CD4-positive, alpha-beta T cell treated with Interleukin-15 for 1 hour (primary cell): ENCODE measurements around the gene SCN5A.

ENCODE experiments used
- DNase-seq: peaks from one replicate; pipeline ENCODE4 v3.0.0-alpha.2; 2020

Gene SCN5A

DNA sequence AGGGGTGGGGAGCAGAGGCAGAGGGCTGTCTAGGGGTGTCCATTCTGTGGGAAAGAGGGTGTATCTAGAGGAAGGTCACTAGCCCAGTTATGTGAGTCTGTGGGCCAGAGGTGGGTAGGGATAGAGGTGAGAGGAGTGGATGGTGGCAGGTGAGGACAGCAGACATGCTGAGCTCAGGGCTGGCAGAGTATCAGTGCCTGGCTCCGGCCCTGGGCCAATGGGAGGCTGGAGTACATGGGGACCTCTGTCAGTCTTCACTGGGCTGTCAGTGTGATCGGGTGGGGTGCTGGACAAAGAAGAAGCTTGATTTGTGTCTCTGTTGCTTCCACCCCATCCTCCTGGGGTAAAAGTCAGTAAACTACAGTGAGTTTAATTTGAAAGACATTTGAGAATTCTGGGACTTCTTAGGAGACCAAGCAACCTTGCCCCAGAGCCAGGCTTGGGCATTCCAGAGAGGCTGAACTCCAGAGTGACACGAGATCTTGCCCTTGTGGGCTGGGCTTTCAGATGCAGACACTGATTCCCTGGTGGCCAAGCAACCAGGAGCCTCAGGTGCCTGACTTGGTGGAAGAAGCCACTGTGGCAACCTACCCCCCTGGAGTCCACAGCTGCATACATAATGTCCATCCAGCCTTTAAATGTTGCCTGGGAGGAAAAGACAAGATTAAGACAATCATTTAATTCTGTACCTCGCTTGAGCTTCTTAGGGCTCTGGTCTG, 92.7 kb downstream of the SCN5A start:
- no peak for DNase-seq

DNA sequence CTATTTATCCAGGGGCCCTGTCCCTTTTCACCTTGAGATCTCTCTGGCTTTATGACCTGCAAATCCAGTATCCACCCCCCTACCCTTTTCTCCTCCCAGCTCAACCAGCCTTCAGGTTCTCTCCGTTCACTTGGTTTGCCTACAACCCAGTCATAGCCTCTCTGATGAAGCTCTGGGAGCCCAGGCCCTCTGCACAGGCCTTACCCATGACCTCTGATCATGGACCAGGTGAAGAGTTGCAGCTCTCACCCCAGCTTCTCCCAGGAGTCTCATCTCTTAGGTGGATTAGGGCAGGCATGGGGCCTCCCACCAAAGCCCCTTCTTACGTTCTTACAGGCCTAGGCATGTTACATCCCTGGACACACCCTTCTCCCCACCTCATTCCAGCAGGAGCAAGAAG, 93.6 kb downstream of the SCN5A start:
- no peak for DNase-seq

GRCh38 chr3:38555149-38555840, 94.2 kb downstream of the SCN5A start:
- no peak for DNase-seq

DNA sequence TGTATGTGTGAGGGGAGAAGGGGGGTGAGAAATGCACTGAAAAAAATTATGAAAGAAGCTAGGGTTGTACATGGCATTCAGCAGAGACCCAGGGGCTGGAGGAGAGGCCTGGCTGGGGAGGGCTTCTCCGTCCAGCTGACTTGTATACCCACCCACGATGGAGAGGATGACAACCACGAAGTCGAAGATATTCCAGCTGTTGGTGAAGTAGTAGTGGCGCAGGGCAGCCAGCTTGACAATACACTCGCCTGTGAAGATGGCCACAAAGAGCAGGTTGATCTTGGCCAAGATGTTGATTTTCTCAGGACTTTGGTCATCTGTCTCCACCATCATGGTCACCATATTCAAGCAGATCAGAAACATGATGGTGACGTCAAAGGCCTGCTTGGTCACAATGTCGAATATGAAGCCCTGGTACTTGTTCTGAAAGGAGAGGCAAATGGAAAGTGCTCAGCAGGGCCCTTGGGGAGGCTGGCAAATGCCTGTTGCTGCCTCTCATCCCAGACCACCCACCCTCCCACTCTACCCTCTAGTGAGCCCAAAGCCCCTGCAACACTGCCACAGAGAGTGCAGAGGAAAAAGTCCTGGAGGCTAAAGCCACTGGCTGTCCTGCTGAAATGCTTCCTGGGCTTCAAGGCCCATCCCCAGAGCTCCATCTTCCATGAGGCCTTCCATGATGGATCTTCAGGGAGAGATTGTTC, 95.2 kb downstream of the SCN5A start:
- DNase-seq: no peak

DNA sequence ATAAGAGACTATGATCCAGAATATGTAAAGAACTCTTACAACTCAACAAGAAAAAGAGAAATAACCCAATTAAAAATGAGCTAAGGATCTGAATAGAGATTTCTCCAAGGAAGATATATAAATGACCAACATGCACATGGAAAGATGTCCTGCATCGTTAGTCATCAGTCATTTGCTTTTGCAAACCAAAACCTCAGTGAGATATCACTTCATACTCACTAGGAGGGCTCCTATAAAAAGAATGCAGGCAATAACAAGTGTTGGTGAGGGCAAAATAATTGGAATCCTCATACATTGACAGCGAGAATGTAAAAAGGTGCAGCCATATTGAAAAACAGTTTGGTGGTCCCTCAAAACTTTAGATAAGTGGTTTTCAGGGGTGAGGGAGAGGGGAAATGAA, 96.4 kb downstream of the SCN5A start:
- no peak for DNase-seq

DNA sequence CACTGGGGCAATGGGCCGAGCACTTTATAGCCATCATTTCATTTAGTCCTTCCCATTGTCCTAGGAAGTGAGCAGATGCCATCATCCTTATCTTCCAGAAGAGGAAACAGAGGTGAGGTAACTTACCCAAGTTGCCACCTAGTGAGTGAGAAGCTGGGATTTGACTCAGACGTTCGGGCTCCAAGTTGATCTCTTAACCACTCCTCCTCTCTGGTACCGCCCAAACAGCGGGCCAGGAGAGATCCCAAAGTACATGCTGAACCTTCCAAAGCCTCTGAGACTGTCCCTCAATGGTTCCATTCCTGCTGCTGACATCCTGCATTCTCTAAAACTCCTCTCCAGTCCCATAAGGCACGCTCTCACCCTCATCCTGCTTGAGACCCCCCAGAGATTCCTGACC, 97.1 kb downstream of the SCN5A start:
- DNase-seq: no peak

DNA sequence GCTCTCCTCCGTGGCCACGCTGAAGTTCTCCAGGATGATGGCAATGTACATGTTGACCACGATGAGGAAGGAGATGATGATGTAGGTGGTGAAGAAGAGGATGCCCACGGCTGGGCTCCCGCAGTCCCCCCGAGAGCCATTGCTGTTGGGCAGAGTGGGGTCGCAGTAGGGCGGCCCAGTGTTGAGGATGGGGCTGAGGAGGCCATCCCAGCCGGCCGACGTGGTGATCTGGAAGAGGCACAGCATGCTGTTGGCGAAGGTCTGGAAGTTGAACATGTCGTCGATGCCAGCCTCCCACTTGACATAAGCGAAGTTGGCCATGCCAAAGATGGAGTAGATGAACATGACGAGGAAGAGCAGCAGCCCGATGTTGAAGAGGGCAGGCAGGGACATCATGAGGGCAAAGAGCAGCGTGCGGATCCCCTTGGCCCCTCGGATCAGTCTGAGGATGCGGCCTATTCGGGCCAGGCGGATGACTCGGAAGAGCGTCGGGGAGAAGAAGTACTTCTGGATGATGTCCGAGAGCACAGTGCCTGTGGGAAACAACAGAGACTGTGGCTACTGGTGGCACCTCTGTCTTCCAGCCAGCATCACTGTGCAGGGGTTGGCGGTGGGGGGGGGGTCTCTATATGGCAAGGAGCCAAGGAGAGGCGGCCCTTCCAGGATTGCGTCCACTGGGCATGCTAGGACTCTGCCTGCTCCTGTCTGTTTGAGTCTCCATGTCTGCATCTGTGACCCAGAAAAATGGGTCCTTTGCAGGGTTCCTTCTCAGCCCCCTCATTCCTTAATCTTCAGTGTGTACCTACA, 98.3 kb downstream of the SCN5A start:
- DNase-seq: no peak

DNA sequence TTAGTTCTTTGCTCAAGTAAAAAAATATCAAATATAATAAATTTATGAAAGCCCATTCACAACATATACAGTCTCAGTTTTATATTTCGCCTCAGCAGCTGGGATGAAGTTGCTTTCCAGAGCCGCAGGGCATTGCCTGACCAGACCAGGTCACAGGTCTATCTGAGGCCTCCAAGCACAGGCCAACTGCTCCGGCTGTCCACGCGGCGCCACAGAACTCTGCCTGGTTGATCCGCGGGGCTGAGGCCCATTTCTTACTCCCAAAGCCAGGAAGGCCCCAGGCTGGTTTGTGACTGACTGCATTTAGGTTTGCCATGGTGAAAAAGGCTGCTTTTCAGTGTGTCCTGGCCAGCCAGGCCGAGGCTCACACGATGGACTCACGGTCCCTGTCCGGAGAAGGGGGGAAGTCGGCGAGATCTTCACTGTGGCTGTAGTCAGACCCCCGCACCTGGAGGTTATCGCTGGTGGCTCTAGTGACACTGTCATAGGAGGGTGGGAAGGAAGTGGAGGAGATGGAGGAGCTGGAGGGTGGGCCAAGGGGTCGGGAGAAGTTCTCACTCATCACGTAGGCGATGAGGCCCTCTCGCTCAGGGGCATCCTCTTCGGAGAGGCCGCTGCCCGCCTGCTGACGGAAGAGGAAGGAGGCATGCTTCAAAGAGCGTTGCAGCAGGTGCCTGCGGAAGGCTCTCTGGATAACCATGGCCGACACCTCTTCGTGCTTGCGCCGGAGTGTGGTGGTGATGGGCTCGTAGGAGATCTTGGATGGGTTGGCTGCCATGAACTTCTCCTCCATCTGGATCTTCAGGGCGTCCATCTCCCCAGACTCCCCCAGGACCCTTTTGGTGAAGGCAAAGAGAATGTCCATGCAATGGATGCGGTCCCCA, 99.3 kb downstream of the SCN5A start:
- no peak for DNase-seq

- DNase-seq: no peak
These were observed 100.0 kb downstream of the SCN5A start for GRCh38 chr3:38549486-38549885.

DNA sequence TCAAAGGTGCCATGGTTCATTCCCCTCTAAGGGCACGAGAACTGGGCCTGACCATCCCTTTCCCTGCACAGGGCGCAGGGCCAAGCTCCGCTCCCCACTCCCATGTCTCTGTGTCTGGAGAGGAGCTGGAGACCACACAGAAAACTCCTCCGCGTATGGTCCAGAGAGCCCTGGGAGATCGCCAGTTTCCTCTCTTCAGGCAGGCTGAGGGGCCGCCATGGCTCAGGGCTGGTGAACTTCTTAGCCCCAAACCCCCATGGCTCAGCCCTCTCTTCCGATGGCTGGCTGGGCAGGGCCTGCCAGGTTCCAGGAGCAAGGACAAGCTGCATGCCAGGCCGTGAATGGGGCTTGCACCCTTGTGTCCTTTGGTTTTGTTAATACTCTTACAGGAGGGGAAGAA, 100.4 kb downstream of the SCN5A start:
- no peak for DNase-seq

- no peak for DNase-seq
These were observed 101.1 kb downstream of the SCN5A start for GRCh38 chr3:38548154-38548931.

- DNase-seq: no peak
These were observed 103.5 kb downstream of the SCN5A start for GRCh38 chr3:38545983-38546382.

DNA sequence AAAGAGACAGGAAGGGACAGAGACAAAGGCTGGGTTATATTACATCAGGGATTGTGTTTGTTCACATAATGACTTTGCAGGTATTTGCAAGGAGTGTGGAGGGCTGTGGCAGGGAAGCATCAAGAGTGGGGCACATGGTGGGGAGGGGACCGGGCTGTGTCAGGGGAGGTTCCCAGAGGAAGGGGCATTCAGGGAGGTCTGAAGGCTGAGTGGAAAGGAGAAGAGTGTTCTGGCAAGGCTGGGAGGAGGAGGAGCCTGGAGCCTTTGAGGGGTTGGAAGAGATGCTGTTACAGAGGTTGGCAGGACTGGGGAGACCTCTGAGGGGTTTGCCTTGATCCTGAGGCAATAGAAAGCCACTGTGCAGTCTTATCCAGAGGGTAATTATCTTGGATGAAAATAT, 103.9 kb downstream of the SCN5A start:
- no peak for DNase-seq

DNA sequence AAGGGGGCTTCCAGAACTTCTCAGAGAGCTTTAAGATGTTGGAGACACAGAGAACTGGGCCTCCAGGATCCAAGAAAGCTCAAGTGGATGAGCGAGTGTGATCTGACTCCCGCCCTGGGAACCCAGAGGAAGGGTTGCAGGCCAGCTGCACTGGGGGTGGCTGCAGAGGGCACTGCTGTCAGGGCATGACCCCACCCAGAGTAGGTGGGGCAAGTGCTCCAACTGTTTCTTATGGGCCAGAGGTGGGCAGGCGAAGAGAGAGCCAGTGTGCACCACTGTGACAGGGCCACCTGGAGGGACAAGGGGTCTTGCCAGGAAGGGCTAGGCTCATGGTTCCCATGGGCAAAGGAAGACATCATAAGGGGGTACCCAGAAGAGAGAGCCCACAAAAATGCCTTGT, 104.6 kb downstream of the SCN5A start:
- no peak for DNase-seq

- no peak for DNase-seq
These were observed 105.9 kb downstream of the SCN5A start for GRCh38 chr3:38543586-38543985.

GRCh38 chr3:38542401-38543298, 106.8 kb downstream of the SCN5A start:
- no peak for DNase-seq

- no peak for DNase-seq
These were observed 107.7 kb downstream of the SCN5A start for GRCh38 chr3:38541806-38542205.

GRCh38 chr3:38538773-38539353, 110.6 kb downstream of the SCN5A start:
- no peak for DNase-seq

GRCh38 chr3:38536671-38537070, 112.8 kb downstream of the SCN5A start:
- no peak for DNase-seq

DNA sequence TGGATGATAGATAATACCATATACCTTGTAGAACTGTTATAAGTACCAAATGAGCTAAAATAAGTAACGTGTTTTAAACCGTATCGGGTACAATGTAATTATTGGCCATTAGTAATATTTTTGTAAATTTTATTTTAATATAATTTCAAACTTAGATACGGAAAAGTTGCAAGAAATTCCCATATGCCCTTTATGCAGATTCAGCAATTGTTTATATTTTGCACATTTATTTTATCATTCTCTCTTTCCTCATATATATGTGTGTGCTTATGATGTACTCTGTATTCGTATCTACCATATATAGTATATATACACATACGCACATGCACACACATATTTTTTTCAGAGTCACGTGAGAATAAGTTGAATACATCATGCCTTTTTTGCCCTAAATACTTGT, 114.9 kb downstream of the SCN5A start:
- DNase-seq: no peak
